HG02759 (cell line): ENCODE results near the gene GSTO2.

Experiments used
- ATAC-seq: cut with Tn5 transposase; IDR thresholded peaks from one replicate; pipeline ENCODE4 v1.9.1; 2021; ENCODE audit warnings: mild to moderate bottlenecking, moderate library complexity; ENCODE audit not compliant: unreplicated experiment

Gene GSTO2

GRCh38 chr10:104337521-104337984, 68.6 kb downstream of the GSTO2 start:
- peak; percentile 44 for ATAC-seq

DNA sequence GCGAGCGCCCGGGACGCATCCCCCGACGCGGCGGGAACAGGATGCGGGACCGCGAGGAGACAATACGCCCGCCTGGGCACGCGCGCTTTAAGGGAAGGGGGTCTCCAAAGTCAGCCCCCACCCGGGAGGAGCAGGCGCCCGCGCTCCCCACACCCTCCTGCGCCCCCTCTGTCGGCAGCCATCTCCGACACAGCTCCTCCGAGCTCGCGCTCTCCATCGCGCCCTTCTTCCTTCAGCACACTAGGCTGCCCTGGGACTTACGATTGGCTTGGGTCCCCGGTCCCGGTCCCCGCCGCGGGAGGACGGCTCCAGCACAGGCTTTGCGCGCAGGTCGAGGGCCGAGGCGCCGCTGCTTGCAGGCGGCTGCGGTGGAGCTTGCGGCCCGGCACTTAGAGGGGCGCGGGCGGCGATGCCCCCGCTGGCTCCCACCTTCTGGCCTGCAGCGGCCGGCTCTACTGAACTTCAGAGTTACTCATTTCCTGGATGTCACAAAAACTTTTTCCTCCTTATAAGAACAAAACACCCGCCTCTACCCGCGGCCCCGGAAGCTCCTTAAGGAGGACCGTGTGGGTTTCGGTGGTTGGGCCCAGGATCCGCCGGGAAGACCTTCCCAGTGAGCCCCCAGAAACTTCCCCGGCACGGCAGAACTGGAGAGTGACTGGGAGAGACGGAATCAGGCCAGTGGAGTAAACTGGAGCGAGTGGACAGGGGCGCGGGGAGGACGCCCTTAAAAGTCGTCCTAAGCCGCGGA, 69.2 kb downstream of the GSTO2 start, which contains the start of gene ITPRIP:
Gene ITPRIP, minus strand, starts transcription at position 481 of the 751 bp plus-strand sequence. CDS start 22,414 bp downstream, outside the sequence.
- peak; percentile 75 for ATAC-seq

DNA sequence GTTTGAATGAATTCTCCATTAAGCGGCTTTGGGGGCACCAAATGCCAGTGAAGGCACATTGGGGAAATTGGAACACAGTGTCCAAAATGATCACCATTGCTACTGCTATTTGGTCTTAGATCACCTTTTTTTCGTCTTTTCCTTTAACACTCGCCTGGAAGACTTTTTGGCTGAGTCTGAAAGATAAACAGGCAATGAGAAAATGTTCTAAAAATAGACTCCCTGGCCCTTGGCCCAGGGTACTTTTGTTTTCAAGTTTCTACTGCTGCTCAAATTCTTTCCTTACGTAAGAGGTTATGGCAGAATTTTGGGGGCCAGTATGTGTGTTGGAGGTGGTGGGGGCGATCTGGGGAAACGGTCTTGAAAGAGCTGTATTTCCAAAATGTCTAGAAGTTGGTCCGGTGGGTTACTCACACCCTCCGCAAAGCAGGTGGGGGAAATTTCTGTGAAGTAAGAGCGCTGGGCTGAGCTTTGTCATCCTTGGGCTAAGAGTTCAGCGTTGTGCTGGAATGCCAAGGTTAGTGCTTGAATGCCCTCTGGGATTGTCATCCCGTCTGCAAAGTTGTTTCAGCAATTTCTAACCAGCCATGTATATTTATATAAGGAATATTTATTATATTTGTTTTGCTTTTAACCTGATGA, 70.6 kb downstream of the GSTO2 start:
- no peak for ATAC-seq

GRCh38 chr10:104340111-104340526, 71.1 kb downstream of the GSTO2 start:
- ATAC-seq = no peak

GRCh38 chr10:104340641-104341040, 71.7 kb downstream of the GSTO2 start:
- no peak for ATAC-seq

- ATAC-seq = no peak
Measured at GRCh38 chr10:104342941-104343411, 74.0 kb downstream of the GSTO2 start.

DNA sequence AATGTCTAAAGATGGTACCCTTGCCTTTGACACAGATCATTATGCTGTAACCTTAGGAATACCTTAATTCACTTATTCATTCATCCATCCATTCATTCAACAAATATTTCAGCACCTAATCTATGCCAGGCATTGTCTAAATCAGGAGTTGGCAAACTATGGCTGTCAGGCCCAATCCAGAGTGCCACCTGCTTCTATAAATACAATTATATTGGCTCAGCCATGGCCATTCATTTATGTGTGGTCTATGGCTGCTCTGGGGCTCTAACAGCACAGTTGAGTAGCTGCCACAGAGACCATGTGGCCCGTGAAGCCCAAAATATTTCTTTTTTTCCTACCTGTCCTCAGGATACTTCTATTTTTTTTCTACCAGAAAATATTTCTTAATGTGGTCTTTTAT, 75.2 kb downstream of the GSTO2 start:
- no peak for ATAC-seq

- no peak for ATAC-seq
Measured at GRCh38 chr10:104345515-104345914, 76.5 kb downstream of the GSTO2 start.

GRCh38 chr10:104345941-104346340, 77.0 kb downstream of the GSTO2 start:
- no peak for ATAC-seq

- ATAC-seq = no peak
Measured at GRCh38 chr10:104347295-104348045, 78.5 kb downstream of the GSTO2 start.

DNA sequence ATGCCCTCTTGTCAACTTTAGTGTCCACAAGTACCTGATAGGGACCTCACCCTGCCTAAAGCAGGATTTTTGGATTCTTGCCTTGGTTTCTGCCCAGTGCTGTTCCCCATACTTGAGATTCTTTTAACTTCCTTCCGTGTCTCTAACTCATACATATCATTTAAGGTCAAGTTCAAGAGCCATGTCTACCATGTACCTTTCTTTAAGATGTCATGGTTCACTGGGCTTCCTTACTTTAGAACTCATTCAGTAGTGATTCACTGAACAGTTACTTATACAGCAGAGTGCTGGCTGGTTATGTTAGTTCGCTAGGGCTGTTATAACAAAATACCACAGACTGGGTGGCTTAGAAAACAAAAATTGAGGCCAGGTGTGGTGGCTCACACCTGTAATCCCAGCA, 79.6 kb downstream of the GSTO2 start:
- no peak for ATAC-seq

- ATAC-seq = peak; percentile 42
Measured at GRCh38 chr10:104349623-104350126, 80.7 kb downstream of the GSTO2 start.

GRCh38 chr10:104350127-104350635, 81.2 kb downstream of the GSTO2 start:
- peak; percentile 42 for ATAC-seq

- ATAC-seq = peak; percentile 25
Measured at GRCh38 chr10:104351061-104351702, 82.2 kb downstream of the GSTO2 start.

DNA sequence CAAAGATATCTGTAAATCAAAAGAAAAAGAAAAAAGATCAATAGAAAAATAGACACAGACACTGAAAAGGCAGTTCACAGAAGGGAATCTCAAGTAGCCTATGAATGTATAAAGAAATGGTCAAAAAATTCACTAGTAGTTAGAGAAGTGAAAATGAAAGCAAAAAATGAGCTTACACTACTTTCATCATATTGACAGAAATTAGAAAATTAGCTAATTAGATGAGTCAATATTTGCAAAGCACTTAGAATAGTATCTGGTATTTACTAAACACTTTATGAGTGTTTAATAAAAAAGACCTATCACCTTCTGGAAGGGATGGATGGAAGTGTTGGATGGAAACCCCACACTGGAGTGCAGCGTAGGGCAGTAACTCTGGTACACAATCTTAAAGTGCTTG, 82.9 kb downstream of the GSTO2 start:
- ATAC-seq = no peak

- ATAC-seq = peak; percentile 73
Measured at GRCh38 chr10:104353325-104354048, 84.5 kb downstream of the GSTO2 start, which contains the start of gene CFAP58. TSS of gene CFAP58 (plus strand) at chr10:104353833. CDS start at chr10:104353898, 65 bp downstream.
